Fibroblast of pulmonary artery (primary cell): ENCODE data around the gene GPR160.

Experiments used
- DNase-seq: peaks from one replicate; pipeline ENCODE4 v3.0.0-alpha.2; 2010; ENCODE audit warnings: low read depth
- H3K4me3 ChIP-seq: replicated peaks from 2 replicates; pipeline ENCODE4 v1.5.1; 2011; ENCODE audit warnings: low read depth, mild to moderate bottlenecking, control low read depth, low read length, moderate library complexity
- TF ChIP-seq, protein P1 (sequence below): IDR thresholded peaks from 2 replicates; pipeline ENCODE4 v1.5.1; 2011; ENCODE audit warnings: mild to moderate bottlenecking, control low read depth, low read length, inconsistent platforms; ENCODE audit errors: missing control alignments

GPR160 gene

DNA sequence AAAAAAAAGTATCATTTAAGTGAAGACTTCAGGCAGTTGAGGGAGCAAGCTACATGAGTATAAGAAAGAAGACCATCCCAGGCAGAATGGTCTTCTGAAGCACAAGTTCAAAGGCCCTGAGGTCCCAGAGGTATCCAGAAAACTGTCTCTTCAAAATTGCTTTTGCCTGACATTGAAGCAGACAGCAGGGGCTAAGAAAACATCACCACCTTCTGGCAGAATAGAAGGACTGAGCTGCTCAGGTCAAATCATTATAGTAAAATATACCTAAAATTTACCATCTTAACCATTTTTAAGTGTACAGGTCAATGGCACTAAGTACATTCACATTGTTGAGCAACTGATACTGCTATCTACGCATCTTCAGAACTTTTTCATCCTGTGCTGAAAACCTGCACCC, 16.4 kb downstream of the GPR160 start:
- H3K4me3 ChIP-seq = no peak overlapping the region
- peak; percentile 38 for DNase-seq
- TF ChIP-seq, protein P1, sequence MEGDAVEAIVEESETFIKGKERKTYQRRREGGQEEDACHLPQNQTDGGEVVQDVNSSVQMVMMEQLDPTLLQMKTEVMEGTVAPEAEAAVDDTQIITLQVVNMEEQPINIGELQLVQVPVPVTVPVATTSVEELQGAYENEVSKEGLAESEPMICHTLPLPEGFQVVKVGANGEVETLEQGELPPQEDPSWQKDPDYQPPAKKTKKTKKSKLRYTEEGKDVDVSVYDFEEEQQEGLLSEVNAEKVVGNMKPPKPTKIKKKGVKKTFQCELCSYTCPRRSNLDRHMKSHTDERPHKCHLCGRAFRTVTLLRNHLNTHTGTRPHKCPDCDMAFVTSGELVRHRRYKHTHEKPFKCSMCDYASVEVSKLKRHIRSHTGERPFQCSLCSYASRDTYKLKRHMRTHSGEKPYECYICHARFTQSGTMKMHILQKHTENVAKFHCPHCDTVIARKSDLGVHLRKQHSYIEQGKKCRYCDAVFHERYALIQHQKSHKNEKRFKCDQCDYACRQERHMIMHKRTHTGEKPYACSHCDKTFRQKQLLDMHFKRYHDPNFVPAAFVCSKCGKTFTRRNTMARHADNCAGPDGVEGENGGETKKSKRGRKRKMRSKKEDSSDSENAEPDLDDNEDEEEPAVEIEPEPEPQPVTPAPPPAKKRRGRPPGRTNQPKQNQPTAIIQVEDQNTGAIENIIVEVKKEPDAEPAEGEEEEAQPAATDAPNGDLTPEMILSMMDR = peak; percentile 54

DNA sequence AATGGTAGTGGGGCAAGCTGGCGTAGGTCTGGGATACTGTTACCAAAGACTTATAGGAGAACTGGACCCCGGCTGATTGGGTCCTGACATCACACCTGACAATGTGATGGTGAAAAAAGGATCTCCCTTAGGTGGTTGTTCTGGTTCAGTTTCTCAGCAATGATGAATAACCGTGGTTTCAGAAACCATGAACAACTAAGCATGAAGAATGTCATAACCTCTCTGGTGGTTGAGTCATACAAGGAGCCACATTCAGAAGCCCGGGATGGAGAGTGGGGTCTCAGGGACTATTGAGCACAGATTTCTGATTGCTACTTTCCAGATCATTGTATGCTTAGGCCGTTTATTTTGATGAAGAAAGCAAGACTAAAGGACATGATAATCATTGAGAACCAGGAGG, 17.4 kb downstream of the GPR160 start:
- no peak overlapping the region for H3K4me3 ChIP-seq
- TF ChIP-seq, protein P1 = no peak
- no peak for DNase-seq

DNA sequence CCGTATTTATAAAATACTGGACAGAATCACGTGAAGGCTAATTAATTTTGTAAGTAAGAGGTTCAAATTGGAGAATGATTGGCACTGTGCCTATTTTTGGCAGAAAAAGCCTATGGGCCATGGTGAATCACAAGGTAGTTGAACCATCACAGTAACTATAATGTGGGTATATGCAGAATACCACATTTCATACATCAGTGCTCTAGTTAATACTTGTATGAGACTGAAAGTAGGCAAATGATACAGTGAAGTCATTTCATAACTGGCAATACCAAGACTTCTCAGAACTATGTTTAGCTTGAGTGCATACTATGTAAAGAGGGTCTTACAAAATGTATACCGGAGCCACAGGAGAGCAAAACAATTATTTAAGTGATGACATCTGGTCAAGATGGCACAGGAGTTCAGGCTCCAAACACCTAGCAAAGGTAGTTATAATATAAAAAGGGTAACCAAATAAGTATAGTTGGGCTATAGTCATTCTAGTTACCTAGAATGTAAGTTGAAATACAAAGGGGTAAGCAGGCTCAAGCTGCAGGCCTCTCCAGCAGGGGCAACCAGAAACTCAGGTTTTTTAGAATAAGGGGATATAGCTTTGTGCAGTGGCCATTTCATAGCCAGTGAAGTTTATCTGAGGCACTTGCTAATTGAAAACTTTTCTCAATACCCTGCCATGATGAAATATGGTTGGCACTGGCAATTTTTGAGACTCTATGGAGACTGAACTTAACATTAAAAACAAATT, 19.1 kb downstream of the GPR160 start:
- no peak overlapping the region for H3K4me3 ChIP-seq
- no peak for DNase-seq
- TF ChIP-seq, protein P1 = no peak

DNA sequence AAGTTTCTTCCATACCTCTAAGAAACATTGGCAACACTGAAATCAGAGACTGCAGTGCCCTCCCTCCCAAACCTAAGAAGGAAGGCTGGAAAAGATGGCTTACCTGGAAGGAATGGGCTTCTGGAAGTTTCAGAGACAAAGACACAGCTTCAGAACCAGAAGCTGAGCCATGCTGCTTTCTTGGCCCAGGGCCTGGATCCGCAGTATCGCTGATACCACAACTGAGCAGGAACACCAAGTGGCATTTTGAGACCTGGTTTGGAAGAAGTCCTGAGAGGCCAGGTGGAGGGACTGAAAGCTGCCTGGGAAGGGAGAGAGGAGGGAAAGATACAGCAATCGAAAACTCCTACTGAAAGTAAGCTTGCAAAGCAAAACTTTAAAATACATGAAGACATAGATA, 19.8 kb downstream of the GPR160 start:
- TF ChIP-seq, protein P1 = no peak
- H3K4me3 ChIP-seq = no peak overlapping the region
- DNase-seq = no peak

DNA sequence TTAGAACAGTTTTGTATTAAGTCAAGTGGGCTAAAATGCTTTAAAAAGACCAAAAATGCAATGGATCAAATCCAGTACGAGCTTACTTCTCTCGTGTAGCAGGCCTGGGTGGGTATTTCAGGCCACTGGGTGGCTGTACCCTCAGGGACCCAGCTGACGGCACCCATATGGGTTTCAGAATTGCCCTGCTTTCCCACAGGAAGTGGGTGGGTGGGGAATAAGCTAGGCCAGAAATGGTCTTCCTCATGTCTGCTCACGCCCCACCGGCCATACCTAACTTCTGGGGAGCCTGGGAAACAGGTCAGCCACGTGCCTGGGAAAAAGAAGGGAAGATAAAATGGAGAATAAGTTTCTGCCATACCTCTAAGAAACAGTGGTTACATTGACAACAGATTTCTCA, 20.3 kb downstream of the GPR160 start:
- no peak for DNase-seq
- TF ChIP-seq, protein P1 = no peak
- H3K4me3 ChIP-seq = no peak overlapping the region

DNA sequence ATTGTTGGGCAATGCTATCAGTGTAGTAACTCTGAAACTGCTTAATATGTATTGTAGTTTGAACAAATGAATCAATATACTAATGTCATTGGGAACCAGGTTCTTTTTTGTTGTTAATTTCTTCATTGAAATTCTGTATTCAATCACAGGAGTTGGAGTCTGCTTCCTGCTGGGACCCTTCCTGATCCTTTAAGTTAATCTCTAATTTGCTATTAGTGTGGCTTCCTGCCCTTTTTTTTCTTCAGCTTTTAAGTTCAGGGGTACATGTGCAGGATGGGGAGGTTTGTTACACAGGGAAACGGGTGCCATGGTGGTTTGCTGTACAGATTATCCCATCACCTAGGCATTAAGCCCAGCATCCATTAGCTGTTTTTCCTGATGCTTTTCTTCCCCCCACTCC, 21.7 kb downstream of the GPR160 start:
- TF ChIP-seq, protein P1 = no peak
- no peak for DNase-seq
- no peak overlapping the region for H3K4me3 ChIP-seq

DNA sequence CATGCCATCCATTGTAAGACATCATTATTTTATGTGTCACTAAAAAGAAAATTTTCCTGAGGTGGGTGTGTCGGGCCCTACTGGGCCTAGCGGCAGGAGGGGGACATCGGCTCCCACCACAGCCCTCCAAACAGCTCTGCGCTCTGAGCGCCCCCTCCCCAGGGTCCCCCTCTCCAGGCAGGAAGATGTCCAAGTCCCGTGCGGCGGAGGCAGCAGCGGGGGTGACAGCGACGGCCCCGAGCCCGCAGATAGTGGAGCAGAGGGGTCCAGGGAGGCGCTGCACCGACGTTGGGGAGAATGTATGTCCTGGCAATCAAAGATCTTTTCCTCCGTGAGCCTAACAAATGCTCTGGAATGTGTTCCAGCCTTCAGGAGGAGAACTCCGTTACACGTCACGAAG, 24.3 kb downstream of the GPR160 start:
- no peak overlapping the region for H3K4me3 ChIP-seq

More for the DNA sequence above, 24.3 kb downstream of the GPR160 start:
- no peak for DNase-seq
- TF ChIP-seq, protein P1 = no peak
